Measurements from ENCODE around the gene DEFB131B. TPM values are rescaled to one million over a fixed set of nuclear protein-coding genes. Genes with fewer than 3 reads are reported as not detected.
"Not testable (repeated sequence)": the region's sequence is repeated elsewhere in the genome, so short reads cannot be mapped to it uniquely, and the experiment has no call there.

Gene DEFB131B
- total RNA-seq, 2 experiments from 2014 or later = not detected

- H3K9me3 Mint-ChIP-seq; CTCF ChIA-PET; H3K4me3 Mint-ChIP-seq; intact Hi-C loops (cut with micrococcal nuclease); H3K27ac Mint-ChIP-seq; H3K27me3 Mint-ChIP-seq (ENCODE audit: low read depth); H3K4me1 Mint-ChIP-seq (ENCODE audit: low read depth); DNase-seq: not testable (repeated sequence)
- H3K36me3 Mint-ChIP-seq (ENCODE audit: low read depth) = peaks cover 12% of the 10 kb centered on the region
Measured at GRCh38 chr11:71870661-71871060, 7.6 kb upstream of the DEFB131B start.

GRCh38 chr11:71876262-71876661 is 2.0 kb upstream of the DEFB131B start:
- H3K9me3 Mint-ChIP-seq; H3K27ac Mint-ChIP-seq; H3K4me1 Mint-ChIP-seq (ENCODE audit: low read depth); H3K4me3 Mint-ChIP-seq; H3K27me3 Mint-ChIP-seq (ENCODE audit: low read depth); DNase-seq; intact Hi-C loops (cut with micrococcal nuclease): not testable (repeated sequence)
- CTCF ChIA-PET = interaction anchor here (1.1 kb wide), 1 partner anchor 76 kb away, joined by 3 read pairs; no protein-coding TSS in a partner anchor
- H3K36me3 Mint-ChIP-seq (ENCODE audit: low read depth) = peaks cover 26% of the 10 kb centered on the region

GRCh38 chr11:71885806-71886205 is 7.6 kb downstream of the DEFB131B start:
- DNase-seq; H3K9me3 Mint-ChIP-seq; intact Hi-C loops (cut with micrococcal nuclease); H3K4me1 Mint-ChIP-seq (ENCODE audit: low read depth); CTCF ChIA-PET; H3K27me3 Mint-ChIP-seq (ENCODE audit: low read depth); H3K4me3 Mint-ChIP-seq; H3K27ac Mint-ChIP-seq: not testable (repeated sequence)
- peaks cover 10% of the 10 kb centered on the region for H3K36me3 Mint-ChIP-seq (ENCODE audit: low read depth)

- peak overlapping the region; percentile 39 for H3K27ac Mint-ChIP-seq
- CTCF ChIA-PET = not testable (repeated sequence)
Measured at GRCh38 chr11:71888335-71889010, 10.2 kb downstream of the DEFB131B start.

GRCh38 chr11:71889181-71889872 is 11.1 kb downstream of the DEFB131B start:
- H3K4me1 Mint-ChIP-seq (ENCODE audit: low read depth); CTCF ChIA-PET; intact Hi-C loops (cut with micrococcal nuclease); H3K27me3 Mint-ChIP-seq (ENCODE audit: low read depth); H3K27ac Mint-ChIP-seq; H3K9me3 Mint-ChIP-seq; H3K4me3 Mint-ChIP-seq; H3K36me3 Mint-ChIP-seq (ENCODE audit: low read depth); DNase-seq: not testable (repeated sequence)

More at GRCh38 chr11:71888335-71889010, 10.2 kb downstream of the DEFB131B start:
- DNase-seq; H3K4me1 Mint-ChIP-seq (ENCODE audit: low read depth); intact Hi-C loops (cut with micrococcal nuclease); H3K36me3 Mint-ChIP-seq (ENCODE audit: low read depth); H3K4me3 Mint-ChIP-seq; H3K9me3 Mint-ChIP-seq; H3K27me3 Mint-ChIP-seq (ENCODE audit: low read depth): not testable (repeated sequence)

GRCh38 chr11:71895961-71896360 is 17.7 kb downstream of the DEFB131B start:
- no peak for DNase-seq
- Mint-ChIP-seq H3K4me1 (ENCODE audit: low read depth) (no peaks in the 10 kb centered on the region), H3K9me3 (no peaks in the 10 kb centered on the region), H3K36me3 (ENCODE audit: low read depth) (peaks cover 29% of the 10 kb centered on the region), H3K27me3 (ENCODE audit: low read depth) (no peaks in the 10 kb centered on the region), H3K4me3 (no peak overlapping the region), H3K27ac (no peak overlapping the region)
- CTCF ChIA-PET = no interaction called here
- intact Hi-C loops (cut with micrococcal nuclease) = no loop called here

GRCh38 chr11:71901137-71901536 is 22.9 kb downstream of the DEFB131B start:
- H3K36me3 Mint-ChIP-seq (ENCODE audit: low read depth) = peaks cover 43% of the 10 kb centered on the region
- H3K4me3 Mint-ChIP-seq; intact Hi-C loops (cut with micrococcal nuclease); H3K4me1 Mint-ChIP-seq (ENCODE audit: low read depth); H3K27me3 Mint-ChIP-seq (ENCODE audit: low read depth); H3K9me3 Mint-ChIP-seq; H3K27ac Mint-ChIP-seq; DNase-seq: not testable (repeated sequence)
- CTCF ChIA-PET = interaction anchor here (0.6 kb wide), 3 partner anchors 37 to 1457 kb away, joined by 3 to 4 read pairs (median 3); no protein-coding TSS in a partner anchor

- H3K4me3 Mint-ChIP-seq = no peak overlapping the region
- peaks cover 11% of the 10 kb centered on the region for H3K4me1 Mint-ChIP-seq (ENCODE audit: low read depth)
- DNase-seq = no peak
- peaks cover 39% of the 10 kb centered on the region for H3K36me3 Mint-ChIP-seq (ENCODE audit: low read depth)
- no peaks in the 10 kb centered on the region for H3K27me3 Mint-ChIP-seq (ENCODE audit: low read depth)
- H3K9me3 Mint-ChIP-seq = no peaks in the 10 kb centered on the region
- intact Hi-C loops (cut with micrococcal nuclease) = no loop called here
- CTCF ChIA-PET = interaction anchor here (0.9 to 1.4 kb wide), 2 partner anchors 183 to 236 kb away, joined by 3 to 5 read pairs; no protein-coding TSS in a partner anchor
- no peak overlapping the region for H3K27ac Mint-ChIP-seq
Measured at GRCh38 chr11:71908218-71908617, 30.0 kb downstream of the DEFB131B start.

GRCh38 chr11:71910775-71911174 is 32.5 kb downstream of the DEFB131B start:
- DNase-seq; H3K4me3 Mint-ChIP-seq; H3K9me3 Mint-ChIP-seq; H3K27me3 Mint-ChIP-seq (ENCODE audit: low read depth): not testable (repeated sequence)
- Mint-ChIP-seq H3K36me3 (ENCODE audit: low read depth) (peaks cover 46% of the 10 kb centered on the region), H3K4me1 (ENCODE audit: low read depth) (peaks cover 15% of the 10 kb centered on the region), H3K27ac (peak overlapping the region; percentile 74)
- intact Hi-C loops (cut with micrococcal nuclease) = loop anchor here (2.0 to 5.0 kb wide), 4 partner anchors 108 to 522 kb away; partner anchors contain the start of gene CLPB
- CTCF ChIA-PET = interaction anchor here (1.7 kb wide), 1 partner anchor 17 kb away, joined by 8 read pairs; the partner anchor contains the start of gene XNDC1N

GRCh38 chr11:71911321-71911985 is 33.2 kb downstream of the DEFB131B start:
- CTCF ChIA-PET = interaction anchor here (1.2 to 1.7 kb wide), 3 partner anchors 12 to 180 kb away, joined by 3 to 8 read pairs (median 4); partner anchors contain the start of gene XNDC1N
- intact Hi-C loops (cut with micrococcal nuclease) = loop anchor here (2.0 to 5.0 kb wide), 4 partner anchors 109 to 521 kb away; partner anchors contain the start of gene CLPB

GRCh38 chr11:71911986-71912340 is 33.7 kb downstream of the DEFB131B start:
- not testable (repeated sequence) for H3K4me3 Mint-ChIP-seq; DNase-seq; H3K27me3 Mint-ChIP-seq (ENCODE audit: low read depth); H3K9me3 Mint-ChIP-seq
- CTCF ChIA-PET = interaction anchor here (1.2 to 1.7 kb wide), 3 partner anchors 12 to 179 kb away, joined by 3 to 8 read pairs (median 4); partner anchors contain the start of gene XNDC1N
- intact Hi-C loops (cut with micrococcal nuclease) = loop anchor here (2.0 to 5.0 kb wide), 4 partner anchors 110 to 520 kb away; partner anchors contain the start of gene CLPB
- Mint-ChIP-seq H3K36me3 (ENCODE audit: low read depth) (peaks cover 51% of the 10 kb centered on the region), H3K4me1 (ENCODE audit: low read depth) (peaks cover 15% of the 10 kb centered on the region), H3K27ac (peak overlapping the region; percentile 25)

More at GRCh38 chr11:71911321-71911985, 33.2 kb downstream of the DEFB131B start:
- not testable (repeated sequence) for H3K27me3 Mint-ChIP-seq (ENCODE audit: low read depth); H3K4me3 Mint-ChIP-seq; H3K9me3 Mint-ChIP-seq
- H3K4me1 Mint-ChIP-seq (ENCODE audit: low read depth) = peaks cover 15% of the 10 kb centered on the region
- H3K27ac Mint-ChIP-seq = peak overlapping the region; percentile 74
- peaks cover 48% of the 10 kb centered on the region for H3K36me3 Mint-ChIP-seq (ENCODE audit: low read depth)
- DNase-seq = peak; percentile 93

Measured in activated naive CD4-positive, alpha-beta T cell treated with anti-CD3 and anti-CD28 coated beads for 36 hours (primary cell).